GM21529 (cell line): ENCODE data around the gene AZU1.

Source experiments
- ATAC-seq: cut with Tn5 transposase; IDR thresholded peaks from one replicate; pipeline ENCODE4 v1.9.1; 2021; ENCODE audit not compliant: unreplicated experiment

AZU1 gene, protein sequence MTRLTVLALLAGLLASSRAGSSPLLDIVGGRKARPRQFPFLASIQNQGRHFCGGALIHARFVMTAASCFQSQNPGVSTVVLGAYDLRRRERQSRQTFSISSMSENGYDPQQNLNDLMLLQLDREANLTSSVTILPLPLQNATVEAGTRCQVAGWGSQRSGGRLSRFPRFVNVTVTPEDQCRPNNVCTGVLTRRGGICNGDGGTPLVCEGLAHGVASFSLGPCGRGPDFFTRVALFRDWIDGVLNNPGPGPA

DNA sequence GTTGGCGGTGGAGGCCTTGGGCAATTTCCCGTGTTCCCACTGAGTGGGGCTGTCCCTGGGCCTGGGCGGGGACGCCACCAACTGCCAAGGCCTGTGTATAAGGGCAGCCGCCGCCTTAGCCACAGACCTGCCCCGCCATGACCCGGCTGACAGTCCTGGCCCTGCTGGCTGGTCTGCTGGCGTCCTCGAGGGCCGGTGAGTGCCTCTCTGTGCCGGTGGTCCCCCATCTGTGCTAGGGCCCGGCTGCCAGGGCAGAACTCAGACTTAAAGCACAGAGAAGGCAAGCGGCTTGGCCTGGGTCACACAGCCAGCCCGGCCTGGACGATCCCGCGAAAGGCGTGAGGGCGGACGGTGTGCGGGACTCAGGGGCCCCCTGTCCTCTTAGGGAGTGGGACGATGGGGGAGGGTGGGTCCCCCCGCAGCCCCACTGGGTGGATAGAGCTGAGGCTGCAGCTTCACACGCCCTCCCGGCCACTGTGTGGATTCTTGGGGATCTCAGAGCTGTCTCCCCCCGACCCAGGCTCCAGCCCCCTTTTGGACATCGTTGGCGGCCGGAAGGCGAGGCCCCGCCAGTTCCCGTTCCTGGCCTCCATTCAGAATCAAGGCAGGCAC is at the start of gene AZU1:
Gene AZU1 (plus strand): TSS at position 128 of the 612 bp plus-strand sequence. CDS start 10 bp downstream, at position 138.
- no peak for ATAC-seq

DNA sequence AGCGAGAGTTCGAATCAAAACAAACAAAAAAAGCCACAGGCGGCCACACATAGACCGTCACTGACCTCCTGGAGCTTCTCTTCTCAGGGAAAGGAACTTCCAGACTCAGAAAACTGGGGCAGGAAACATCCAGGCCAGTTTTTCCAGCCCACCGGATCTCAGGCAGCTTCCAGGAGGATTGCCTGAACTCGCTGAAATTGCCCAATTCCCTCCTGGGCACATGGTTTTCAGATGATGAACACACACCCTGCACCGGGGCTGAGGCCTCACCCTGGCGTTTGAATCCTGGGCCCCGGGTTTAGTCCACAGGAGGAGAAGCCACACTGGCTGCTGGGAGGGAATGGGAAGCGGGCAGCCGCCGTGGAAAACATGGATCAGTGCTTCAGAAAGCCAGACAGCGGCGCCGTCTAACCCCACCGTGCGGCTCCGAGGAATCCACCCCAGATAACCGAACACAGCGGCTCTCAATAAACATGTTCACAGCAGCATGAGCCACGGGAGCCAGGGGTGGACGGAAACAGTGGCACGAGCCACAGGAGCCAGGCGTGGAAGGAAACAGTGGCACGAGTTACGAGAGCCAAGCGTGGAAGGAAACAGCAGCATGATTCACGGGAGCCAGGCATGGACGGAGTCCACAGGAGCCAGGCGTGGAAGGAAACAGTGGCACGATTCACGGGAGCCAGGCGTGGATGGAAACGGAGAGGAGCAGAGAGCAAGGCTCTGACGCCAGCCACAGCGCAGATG is 48.6 kb upstream of the AZU1 start:
- no peak for ATAC-seq

DNA sequence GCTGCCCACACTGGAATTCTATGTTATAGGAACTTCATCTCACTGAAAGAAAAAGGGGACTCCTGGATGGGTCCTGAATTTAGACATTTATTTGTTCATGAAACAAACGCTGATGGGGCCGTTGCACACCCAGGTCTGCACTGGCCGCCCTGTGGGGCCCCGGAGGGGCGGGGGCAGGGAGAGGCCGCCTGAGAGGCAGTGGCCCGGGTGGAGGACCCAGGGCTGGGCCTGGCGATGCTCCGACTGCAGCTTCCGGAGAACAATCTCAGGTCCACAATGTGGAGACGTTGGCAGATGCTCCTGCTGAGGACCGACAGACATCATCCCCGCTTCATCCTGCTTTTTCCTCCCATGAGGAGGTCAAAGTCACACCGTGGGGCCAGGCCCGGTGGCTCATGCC is 46.7 kb upstream of the AZU1 start:
- ATAC-seq, result no peak

DNA sequence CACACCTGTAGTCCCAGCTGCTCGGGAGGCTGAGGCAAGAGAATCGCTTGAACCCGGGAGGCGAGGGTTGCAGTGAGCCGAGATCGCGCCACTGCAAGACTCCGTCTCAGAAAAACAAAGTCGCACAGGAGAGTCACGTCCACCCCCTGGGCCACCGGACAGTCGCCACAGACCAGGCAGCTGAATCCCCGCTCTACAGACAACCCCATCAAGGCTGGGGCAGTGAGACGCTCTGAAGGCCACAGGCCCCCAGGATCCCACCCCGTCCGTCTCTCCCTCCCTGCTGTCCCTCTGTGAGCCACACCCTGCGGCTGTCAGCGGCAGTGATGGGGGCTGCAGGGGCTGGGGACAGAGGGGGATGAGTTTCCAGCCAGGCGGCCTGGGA is 45.8 kb upstream of the AZU1 start:
- ATAC-seq, result no peak

DNA sequence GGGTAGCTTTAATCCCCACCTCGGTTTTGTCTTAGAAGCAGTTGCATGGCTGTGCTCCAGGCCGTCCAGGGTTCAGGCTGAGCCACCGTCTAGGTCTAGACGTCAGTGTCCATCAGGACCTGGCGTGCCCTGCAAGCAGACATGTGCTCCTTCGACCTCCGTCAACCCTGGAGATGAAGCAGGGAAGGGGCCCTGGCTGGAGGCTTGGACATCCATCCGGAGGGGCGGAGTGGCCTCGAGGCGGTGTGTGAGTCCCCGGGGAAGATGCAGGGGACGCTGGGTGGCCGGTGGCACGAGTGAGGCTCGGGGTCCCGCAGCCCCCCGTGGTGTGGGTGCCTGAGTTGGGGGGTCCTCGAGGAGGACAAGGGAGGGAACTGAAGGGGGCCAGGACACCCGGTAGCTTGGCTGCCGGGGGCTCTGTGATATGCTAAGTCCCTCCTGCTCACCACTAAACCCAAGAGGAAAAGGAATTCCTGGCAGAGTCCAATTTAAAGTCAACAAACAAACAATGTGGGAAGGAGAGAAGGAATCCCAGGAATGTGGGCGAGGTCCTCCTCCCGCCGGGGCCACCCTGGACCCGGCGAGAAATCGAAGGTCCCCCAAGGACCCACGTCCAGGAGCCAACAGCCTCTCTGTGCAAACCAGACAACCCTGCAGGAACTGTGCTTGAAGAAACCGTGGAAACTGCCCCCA is 45.3 kb upstream of the AZU1 start:
- no peak for ATAC-seq

DNA sequence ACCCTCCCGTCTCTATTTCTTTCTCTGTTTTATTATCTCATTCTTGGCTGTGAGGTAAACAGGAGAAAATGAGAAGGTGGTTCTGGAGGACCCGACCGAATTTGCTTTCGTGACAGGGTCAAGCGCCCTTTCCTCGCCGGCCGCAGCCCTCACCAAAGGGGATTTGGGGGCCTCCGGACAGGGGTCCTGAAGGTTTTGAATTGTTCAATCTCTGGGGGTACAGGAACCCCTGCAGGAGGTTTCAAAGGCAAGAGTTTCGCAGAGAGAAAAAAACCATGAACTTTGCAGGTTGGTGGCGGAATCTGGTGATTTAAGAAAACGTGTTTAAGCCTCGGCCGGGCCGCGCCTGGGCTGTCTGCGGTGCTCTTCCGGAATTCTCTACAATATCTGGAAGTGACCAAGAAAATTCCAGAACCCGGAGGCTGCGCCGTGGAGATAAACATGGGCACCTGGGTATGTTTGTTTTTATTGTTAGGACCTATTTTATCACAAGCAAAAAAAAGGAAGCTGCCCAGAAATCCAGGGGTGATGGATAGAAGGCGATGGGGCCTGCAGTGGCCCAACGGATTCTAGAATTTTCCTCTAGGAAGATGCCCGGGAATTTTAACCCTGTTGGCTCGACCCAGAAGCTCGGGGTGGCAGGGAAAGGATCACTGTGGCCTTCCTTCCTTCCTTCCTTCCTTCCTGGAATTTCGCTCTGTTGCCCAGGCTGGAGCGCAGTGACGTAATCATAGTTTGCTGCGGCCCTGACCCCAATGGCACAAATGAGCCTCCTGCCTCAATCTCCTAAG is 44.6 kb upstream of the AZU1 start:
- ATAC-seq, result no peak

DNA sequence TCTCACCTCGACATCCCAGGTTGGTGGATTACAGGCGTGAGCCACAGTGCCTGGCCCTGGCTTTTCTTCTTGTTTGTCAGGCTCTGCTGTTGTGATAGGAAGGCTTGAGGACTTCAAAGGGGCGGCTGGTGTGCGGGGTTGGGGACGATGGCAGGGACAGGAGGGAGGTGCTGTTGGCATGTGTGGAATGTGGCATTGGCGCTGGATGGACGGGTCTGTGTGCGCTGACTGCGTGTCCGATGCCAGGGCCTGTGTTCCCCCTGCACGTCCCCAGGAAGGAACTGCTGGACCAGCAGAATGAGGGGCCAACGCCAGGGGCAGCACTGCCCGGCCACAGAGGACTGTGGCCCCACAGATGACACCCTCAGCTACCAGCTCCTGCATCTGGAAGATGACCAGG is 43.1 kb upstream of the AZU1 start:
- no peak for ATAC-seq

DNA sequence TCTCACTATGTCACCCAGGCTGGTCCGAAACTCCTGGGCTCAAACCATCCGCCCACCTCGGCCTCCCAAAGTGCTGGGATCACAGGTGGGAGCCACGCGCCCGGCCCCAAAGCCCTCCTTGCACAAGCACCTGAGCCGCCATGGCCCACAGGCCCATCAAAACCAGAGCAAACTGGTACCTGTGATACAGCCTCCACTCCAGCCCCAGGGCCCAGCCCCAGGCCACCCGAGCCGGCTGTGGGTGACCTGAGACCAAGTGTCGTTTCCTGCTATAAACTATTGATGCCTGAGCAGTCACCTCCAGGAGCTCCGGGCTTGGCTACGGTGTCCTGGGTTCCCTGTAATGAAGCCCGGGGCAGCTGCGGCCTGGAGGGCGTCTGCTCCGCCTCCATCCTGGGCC is 40.1 kb upstream of the AZU1 start:
- ATAC-seq, result no peak

DNA sequence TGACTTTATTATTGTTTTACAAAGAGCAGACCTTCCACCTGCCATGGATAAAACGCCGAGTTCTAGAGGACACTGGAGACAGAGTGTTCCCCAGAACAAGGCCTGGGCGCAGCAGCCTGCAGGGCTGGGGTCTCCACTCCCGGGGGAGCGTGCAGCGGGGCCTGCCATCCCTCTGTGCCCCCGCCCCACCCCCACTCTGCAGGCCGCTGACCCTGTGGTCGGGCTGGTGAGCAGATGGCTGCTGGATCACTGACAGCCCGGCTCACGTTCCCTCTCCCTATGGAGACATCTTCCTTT is 39.0 kb upstream of the AZU1 start:
- ATAC-seq, result no peak

DNA sequence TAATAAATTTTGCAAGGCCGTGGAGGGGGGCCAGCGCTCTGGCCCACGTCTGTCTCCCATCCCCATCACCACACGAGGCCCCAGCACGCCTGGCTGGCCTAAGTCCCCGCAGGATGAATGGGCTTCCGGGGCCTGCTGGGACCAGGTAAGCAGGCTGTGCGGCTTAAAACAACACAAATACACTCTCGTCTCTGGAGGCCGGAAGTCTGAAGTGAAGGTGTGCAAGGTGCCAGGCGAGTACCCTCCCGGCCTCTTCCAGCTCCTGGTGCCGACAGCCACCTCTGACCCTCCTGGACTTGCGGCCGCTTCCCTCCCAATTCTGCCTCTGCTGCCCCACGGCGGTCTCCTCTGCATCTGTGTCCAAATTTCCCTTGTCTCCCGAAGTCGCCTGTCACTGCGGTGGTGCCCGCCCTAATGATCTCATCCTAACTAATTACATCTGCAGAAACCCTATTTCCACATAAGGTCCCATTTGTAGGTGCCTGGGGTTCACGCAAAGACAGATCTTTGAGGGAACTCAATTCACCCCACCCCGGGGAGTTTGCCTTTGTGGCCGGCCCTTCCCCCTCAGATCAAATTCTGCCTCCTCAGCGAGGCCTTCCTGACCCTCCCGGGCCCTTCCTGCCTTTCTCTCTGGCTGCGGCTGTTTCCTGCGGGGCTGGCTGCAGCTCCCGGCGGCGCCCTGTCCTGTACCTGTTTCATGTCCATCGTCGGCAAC is 38.5 kb upstream of the AZU1 start:
- ATAC-seq, result no peak

DNA sequence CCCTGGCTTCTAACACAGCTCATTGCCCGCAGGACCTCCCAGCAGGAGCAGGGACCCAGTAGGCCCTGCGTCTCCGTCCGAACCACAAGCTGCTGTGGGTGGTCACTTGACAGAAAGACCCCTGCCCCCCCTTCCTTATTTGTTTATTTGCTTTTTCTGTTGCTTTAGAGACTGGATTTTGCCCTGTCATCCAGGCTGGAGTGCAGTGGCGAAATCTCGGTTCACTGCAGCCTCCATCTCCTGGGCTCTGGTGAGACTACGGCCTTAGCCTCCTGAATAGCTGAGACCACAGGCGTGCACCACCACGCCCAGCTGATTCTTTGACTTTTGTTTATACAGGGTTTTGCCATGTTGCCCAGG is 38.0 kb upstream of the AZU1 start:
- no peak for ATAC-seq

DNA sequence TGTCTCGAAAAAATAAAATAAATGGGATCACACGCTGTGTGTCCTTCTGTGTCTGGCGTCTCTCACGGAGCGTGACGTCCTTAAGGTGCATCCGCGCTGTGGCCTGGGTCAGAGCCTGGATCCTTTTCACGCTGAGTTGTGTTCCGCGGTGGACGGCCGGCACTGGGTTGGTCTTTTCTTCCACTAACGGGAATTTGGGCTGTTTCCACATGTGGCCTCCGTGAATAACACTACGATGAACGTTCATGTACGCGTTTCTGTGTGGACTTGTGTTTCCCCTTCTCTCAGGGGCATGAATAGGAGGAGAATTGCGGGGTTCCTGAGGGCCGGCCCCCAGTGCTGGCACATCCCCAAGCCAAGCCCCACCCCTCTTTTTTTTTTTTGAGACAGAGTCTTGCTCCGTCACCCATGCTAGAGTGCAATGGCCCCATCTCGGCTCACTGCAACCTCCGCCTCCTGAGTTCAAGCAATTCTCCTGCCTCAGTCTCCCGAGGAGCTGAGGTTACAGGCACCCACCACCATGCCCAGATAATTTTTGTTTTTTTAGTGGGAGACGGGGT is 36.5 kb upstream of the AZU1 start:
- no peak for ATAC-seq

DNA sequence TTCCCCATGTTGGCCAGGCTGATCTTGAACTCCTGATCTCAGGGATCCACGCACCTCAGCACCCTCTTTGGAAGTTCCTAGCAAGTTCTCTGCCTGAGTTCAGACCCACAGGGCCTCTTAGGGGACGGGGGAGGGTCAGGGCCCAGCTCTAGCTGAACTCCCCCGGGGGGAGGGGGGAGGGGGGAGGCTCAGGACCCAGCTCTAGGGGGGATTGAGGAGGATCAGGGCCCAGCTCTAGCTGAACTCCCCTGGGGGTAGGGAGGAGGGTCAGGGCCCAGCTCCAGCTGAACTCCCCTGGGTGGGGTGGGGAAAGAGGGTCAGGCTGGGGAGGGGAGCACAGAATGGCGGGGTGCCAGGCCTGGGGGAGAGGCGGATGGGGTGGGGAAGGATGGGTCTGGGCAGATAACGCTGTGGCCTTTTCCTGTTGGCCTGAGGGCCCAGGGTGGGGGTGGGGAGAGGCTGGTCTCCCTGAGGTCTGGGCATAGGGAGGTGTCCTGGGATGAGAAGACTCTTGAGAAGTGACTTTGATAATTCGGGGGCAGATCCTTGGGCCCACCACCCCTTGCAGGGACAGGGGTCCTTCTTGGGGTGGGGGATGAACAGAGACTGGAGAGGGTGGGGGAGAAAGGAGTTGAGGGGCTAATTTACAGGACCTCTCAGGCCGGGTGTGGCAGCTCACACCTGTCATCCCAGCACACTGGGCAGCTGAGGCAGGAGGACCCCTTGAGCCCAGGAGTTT is 35.9 kb upstream of the AZU1 start:
- no peak for ATAC-seq

DNA sequence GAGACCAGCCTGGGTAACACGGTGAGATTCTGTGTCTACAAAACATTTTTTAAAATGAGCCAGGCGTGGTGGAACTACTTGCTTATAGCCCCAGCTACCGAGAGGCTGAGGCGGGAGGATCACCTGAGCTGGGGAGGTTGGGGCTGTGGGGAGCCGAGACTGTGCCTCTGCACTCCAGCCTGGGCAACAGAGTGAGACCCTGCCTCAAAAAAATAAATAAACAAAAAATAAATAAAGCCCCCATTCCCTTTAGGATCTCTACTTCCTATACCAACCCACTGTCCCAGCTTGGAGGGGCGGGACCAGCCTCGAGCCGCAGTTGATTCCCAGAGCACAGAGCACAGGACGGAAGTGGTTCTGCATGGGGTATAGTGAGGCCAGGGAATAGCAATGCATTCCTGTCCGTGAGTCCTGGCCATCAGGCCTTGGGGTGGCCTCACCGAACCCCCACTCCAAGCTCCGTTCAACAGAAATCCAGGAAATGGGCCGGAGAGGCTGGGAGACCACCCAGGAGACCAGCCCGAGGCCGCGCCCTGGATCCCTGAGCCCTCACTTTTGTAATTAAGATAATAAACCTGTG is 35.2 kb upstream of the AZU1 start:
- no peak for ATAC-seq

DNA sequence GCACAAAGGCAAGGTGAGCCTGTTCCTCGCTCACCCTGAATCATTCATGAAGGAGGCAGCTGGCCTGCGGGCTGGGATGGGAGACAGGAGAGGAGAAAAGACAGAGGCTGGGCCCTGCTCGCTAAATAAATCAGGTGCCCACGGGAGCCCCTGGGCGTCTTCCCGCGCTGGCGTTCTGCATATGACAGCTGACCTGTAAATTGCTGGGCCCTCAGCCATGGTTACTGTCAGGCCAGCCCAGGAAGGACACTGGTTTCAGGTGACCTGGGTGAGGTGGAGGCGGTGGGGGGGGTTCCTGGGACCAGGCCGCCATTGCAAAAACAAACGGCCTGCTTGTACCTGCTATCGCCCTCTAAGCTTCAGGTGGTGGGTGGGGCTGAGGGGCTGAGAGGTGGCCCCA is 33.8 kb upstream of the AZU1 start:
- no peak for ATAC-seq

DNA sequence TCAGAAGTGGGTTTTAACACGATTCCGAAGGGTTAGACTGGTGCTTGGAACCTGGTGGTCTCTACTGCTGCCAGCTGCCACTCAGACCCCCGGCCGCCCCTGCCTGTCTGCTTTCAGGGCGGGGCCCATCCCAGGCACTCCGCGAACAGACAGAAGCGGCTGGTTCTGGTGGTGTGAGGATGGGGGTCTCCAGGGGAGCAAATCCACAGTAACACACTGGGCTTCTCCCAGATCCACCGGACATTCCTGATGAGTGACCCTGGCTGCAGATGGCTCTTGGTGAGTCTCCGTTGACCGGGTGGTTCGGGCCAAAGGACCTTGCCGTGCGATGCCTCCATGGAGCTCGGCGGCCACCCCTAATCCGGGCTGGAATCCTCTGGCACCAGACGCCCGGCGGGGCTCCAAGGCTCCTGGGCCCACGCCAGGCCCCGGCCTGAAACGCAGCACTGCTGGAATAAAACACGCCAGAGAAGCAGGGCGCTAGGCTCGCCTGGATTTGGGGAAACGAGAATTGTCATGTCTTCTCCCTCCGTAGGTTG is 32.5 kb upstream of the AZU1 start:
- ATAC-seq, result no peak

DNA sequence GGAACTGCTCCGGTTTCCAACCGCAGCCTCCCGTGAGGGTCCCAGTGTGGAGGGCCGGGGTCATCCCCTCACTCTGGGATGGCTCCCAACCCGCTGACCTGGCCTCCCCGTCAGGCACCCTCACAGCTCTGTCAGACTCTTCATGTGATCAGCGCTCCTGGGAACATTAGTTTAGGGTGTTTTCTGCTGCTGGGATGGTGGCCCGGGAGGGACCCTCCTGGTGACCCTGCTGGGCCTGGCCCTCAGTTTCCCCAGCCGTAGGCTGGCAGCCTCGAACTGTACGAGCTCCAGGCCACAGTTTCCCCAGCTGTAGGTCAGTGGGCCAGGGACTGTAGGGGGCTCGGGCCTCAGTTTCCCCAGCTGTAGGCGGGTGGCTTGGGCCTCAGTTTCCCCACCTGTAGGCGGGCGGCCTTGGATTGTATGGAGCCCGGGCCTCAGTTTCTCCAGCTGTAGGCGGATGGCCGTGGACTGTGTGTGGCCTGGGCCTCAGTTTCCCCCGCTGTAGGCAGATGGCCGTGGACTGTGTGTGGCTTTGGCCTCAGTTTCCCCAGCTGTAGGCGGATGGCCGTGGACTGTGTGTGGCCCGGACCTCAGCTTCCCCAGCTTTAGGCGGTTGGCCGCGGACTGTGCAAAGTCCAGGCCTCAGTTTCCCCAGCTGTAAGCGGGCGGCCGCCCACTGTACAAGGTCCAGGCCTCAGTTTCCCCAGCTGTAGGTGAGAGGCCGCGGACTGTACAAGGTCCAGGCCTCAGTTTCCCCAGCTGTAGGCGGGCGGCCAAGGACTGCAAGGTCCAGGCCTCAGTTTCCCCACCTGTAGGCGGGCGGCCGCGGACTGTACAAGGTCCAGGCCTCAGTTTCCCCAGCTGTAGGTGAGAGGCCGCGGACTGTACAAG is 31.7 kb upstream of the AZU1 start:
- no peak for ATAC-seq
